ENCODE data around the gene MAP1S. TPM values are rescaled to one million over a fixed set of nuclear protein-coding genes. Genes with fewer than 3 reads are reported as not detected.

The MAP1S gene
- total and polyA plus RNA-seq, 11 donors, result 17.1 to 47.9 (median 22.7) TPM

- H3K27ac ChIP-seq, result no peak overlapping the region
- no peak for ATAC-seq
- peaks cover 0 to 11% (median 2%) of the 10 kb centered on the region in 12 donors for H3K4me1 ChIP-seq
- H3K9me3 ChIP-seq, result no peaks in the 10 kb centered on the region
- 52 to 71% (median 60%) methylated on average over 4 of the region's 4 CpGs for WGBS, 4 donors
- no peak overlapping the region for H3K4me3 ChIP-seq
- DNase-seq, result no peak
- TF ChIP-seq CTCF (IDR thresholded peaks at IDR 0.05) (no peak), POLR2A (IDR thresholded peaks at IDR 0.05) (no peak)
- no peaks in the 10 kb centered on the region for H3K36me3 ChIP-seq
- intact Hi-C loops (cut with DNase I), result no loop called here
- H3K27me3 ChIP-seq, result peaks cover 12 to 50% (median 22%) of the 10 kb centered on the region in 9 donors
Measured at GRCh38 chr19:17692566-17692965, 26.7 kb upstream of the MAP1S start.

- intact Hi-C loops (cut with DNase I), result no loop called here
- TF ChIP-seq CTCF (IDR thresholded peaks at IDR 0.05) (no peak), POLR2A (IDR thresholded peaks at IDR 0.05) (no peak)
- ATAC-seq, result no peak
- WGBS, 4 donors, result 61 to 77% (median 72%) methylated on average over 2 of the region's 2 CpGs
- no peak overlapping the region for H3K27ac ChIP-seq
- no peaks in the 10 kb centered on the region for H3K4me1 ChIP-seq
- H3K27me3 ChIP-seq, result peaks cover 0 to 48% (median 10%) of the 10 kb centered on the region in 9 donors
- H3K9me3 ChIP-seq, result no peaks in the 10 kb centered on the region
- H3K36me3 ChIP-seq, result no peaks in the 10 kb centered on the region
- no peak for DNase-seq
- H3K4me3 ChIP-seq, result no peak overlapping the region
Measured at GRCh38 chr19:17695198-17695597, 24.1 kb upstream of the MAP1S start.

GRCh38 chr19:17703824-17704463 is 15.3 kb upstream of the MAP1S start:
- WGBS, 4 donors, result 25 to 49% (median 47%) methylated on average over 9 to 11 of the region's 11 CpGs
- intact Hi-C loops (cut with DNase I), result loop anchor here (1.0 to 10.0 kb wide), 7 partner anchors 61 to 153 kb away; partner anchors contain the start of gene RPL18A (in 8 of the 10)
- peak; percentile 68 to 93 (median 80) for TF ChIP-seq CTCF (IDR thresholded peaks at IDR 0.05)
- TF ChIP-seq POLR2A (IDR thresholded peaks at IDR 0.05), result no peak
- ATAC-seq (peak in 3 of 4 donors; percentile 75 to 82 (median 76)), DNase-seq (peak in 2 of 5 donors; percentile 52 to 56)
- Histone ChIP-seq H3K27ac (no peak overlapping the region), H3K4me3 (no peak overlapping the region), H3K36me3 (no peaks in the 10 kb centered on the region), H3K4me1 (peaks cover 0 to 6% (median 0%) of the 10 kb centered on the region in 12 donors), H3K27me3 (peaks cover 0 to 25% (median 5%) of the 10 kb centered on the region in 9 donors), H3K9me3 (no peaks in the 10 kb centered on the region)

- Histone ChIP-seq H3K4me1 (peaks cover 0 to 6% (median 0%) of the 10 kb centered on the region in 12 donors), H3K4me3 (no peak overlapping the region), H3K36me3 (no peaks in the 10 kb centered on the region), H3K27me3 (peaks cover 0 to 12% (median 0%) of the 10 kb centered on the region in 9 donors), H3K27ac (no peak overlapping the region), H3K9me3 (no peaks in the 10 kb centered on the region)
- no peak for TF ChIP-seq CTCF (IDR thresholded peaks at IDR 0.05)
- no peak for TF ChIP-seq POLR2A (IDR thresholded peaks at IDR 0.05)
- DNase-seq (peak in 1 of 5 donors; percentile 40), ATAC-seq (peak in 1 of 4 donors; percentile 42)
- intact Hi-C loops (cut with DNase I), result loop anchor here in 8 of 10 donors (5.0 to 10.0 kb wide), 4 partner anchors 58 to 151 kb away; partner anchors contain the start of gene RPL18A (in 7 of the 8)
- 19 to 33% (median 21%) methylated on average over 17 of the region's 17 CpGs for WGBS, 4 donors
Measured at GRCh38 chr19:17706750-17707181, 12.5 kb upstream of the MAP1S start.

All from heart left ventricle (tissue), 16 donors.